ENCODE data around the gene CACYBP. TPM values are rescaled to one million over a fixed set of nuclear protein-coding genes. Genes with fewer than 3 reads are reported as not detected.

Gene CACYBP
- total and polyA plus RNA-seq, 2 of the 8 experiments (the other 6 are each of a cell fraction or from before 2014, with no cell fraction given): 28.3 to 247 TPM

DNA sequence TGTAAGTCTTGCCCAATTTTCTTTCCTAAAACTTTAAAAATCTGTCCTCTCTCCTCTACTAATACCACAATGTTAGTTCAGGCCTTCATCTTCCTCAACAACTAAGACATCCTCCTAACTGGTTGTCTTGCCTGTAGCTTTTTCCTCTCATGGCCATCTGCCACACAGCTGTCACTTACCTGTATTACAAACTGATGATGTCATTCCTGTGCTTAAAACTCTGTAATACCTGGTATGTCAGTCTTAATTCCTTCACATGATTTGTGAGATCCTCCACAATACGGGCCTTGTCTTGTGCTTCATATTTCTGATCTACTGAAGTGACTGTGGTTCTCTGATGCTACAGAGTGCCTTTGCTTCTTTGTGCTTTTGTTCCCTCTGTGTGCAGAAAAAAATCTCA, 13.7 kb downstream of the CACYBP start:
- Histone ChIP-seq H4K8ac (ENCODE audit: extremely low read depth, insufficient read depth, low read length) (no peak overlapping the region), H4K20me1 (replicated peaks in 1 of 2; ENCODE audit: control insufficient read depth in 1 of 2, insufficient read depth in 2 of 2, low read length in 2 of 2) (peaks cover 2 to 5% of the 10 kb centered on the region in 2 experiments), H2AFZ (ENCODE audit: low read length) (no peak overlapping the region), H3K23ac (ENCODE audit: insufficient read length) (no peak overlapping the region), H3K56ac (replicated peaks; ENCODE audit: insufficient read length, low read depth, low read length) (no peak overlapping the region), H3K4me3 (ENCODE audit: extremely low read depth in 1 of 4, insufficient read depth in 2 of 4, low read depth in 3 of 4, low read length in 4 of 4) (no peak overlapping the region), H3K79me2 (ENCODE audit: control insufficient read depth in 1 of 2, insufficient read depth in 2 of 2, low read length in 2 of 2) (no peaks in the 10 kb centered on the region), H2BK12ac (ENCODE audit: low read depth, low read length) (no peak overlapping the region), H3K4me2 (ENCODE audit: insufficient read depth in 1 of 2, low read depth in 2 of 2, low read length in 2 of 2) (no peak overlapping the region), H3K27ac (ENCODE audit: low read depth, low read length) (no peak overlapping the region), H3K4ac (replicated peaks; ENCODE audit: insufficient read length, low read depth, low read length) (no peak overlapping the region), H4K5ac (ENCODE audit: insufficient read length, low read depth, low read length) (no peak overlapping the region), H4K91ac (replicated peaks; ENCODE audit: insufficient read length, low read length) (no peak overlapping the region), H2BK120ac (replicated peaks; ENCODE audit: low read depth, low read length) (no peak overlapping the region), H3K18ac (ENCODE audit: extremely low read depth, low read length) (no peak overlapping the region), H3K79me1 (ENCODE audit: low read depth, low read length) (no peaks in the 10 kb centered on the region; the same call in 1 of the 2 replicates), H3K36me3 (ENCODE audit: control insufficient read depth in 2 of 4, insufficient read depth in 4 of 4, low read length in 3 of 4) (peaks cover 7 to 77% (median 44%) of the 10 kb centered on the region in 4 experiments), H2BK20ac (ENCODE audit: low read length) (no peak overlapping the region), H2AK5ac (ENCODE audit: low read depth, low read length) (no peak overlapping the region), H2BK15ac (ENCODE audit: low read length) (no peak overlapping the region), H3K23me2 (ENCODE audit: low read depth, low read length) (no peaks in the 10 kb centered on the region; the same call in 1 of the 2 replicates), H3K9ac (replicated peaks in 1 of 4; ENCODE audit: extremely low read depth in 1 of 4, low read depth in 3 of 4, low read length in 3 of 4) (no peak overlapping the region), H3K14ac (ENCODE audit: insufficient read length) (no peak overlapping the region), H3K4me1 (replicated peaks in 1 of 4; ENCODE audit: control insufficient read depth in 3 of 4, insufficient read depth in 4 of 4, low read length in 3 of 4) (no peaks in the 10 kb centered on the region), H3K9me3 (ENCODE audit: insufficient read depth in 2 of 2, low read depth in 1 of 2, low read length in 1 of 2) (no peaks in the 10 kb centered on the region), H3K27me3 (replicated peaks in 1 of 4; ENCODE audit: control insufficient read depth in 3 of 4, extremely low read depth in 1 of 4, insufficient read depth in 3 of 4, low read length in 3 of 4) (no peaks in the 10 kb centered on the region), H2BK5ac (ENCODE audit: low read depth, low read length) (no peak overlapping the region)
- 82% methylated on average over 1 of the region's 1 CpG; no CpG with 5 or more reads in 1 of the 2 experiments for WGBS, 2 experiments (ENCODE audit: extremely low coverage in 1 of 2, insufficient coverage in 1 of 2, insufficient read length in 1 of 2, insufficient replicate concordance in 2 of 2, low coverage in 1 of 2, low lambda C conversion rate in 2 of 2, missing lambda C conversion rate in 1 of 2)
- ChIA-PET POLR2A (ENCODE audit: partially characterized antibody) (interaction anchor here (1.3 to 7.5 kb wide), 2 partner anchors 8 to 14 kb away, joined by 4 to 49 read pairs; partner anchors contain the start of gene CACYBP), CTCF (ENCODE audit: partially characterized antibody) (interaction anchor here (1.7 kb wide), 1 partner anchor 9 kb away, joined by 5 read pairs; the partner anchor contains the start of gene MRPS14)
- no peak for FAIRE-seq
- DNase-seq (ENCODE audit: low read depth in 1 of 2, low spot score in 2 of 2): no peak
- TF ChIP-seq SP2 (IDR thresholded peaks at IDR 0.05; ENCODE audit: low read length) (no peak), CREB1 (IDR thresholded peaks at IDR 0.05) (no peak), SIN3A (conservative IDR thresholded peaks at IDR 0.05 in 1 of 2, IDR thresholded peaks at IDR 0.05 in 1 of 2; ENCODE audit: low read depth in 1 of 2, low read length in 2 of 2) (no peak), NRF1 (IDR thresholded peaks at IDR 0.05; ENCODE audit: low read depth, low read length) (no peak), RNF2 (IDR thresholded peaks at IDR 0.05; ENCODE audit: borderline replicate concordance, low read depth, low read length, missing control alignments, poor library complexity, severe bottlenecking) (no peak), SUZ12 (IDR thresholded peaks at IDR 0.05; ENCODE audit: low read length) (no peak), JUND (IDR thresholded peaks at IDR 0.05; ENCODE audit: low read length) (no peak), CEBPB (IDR thresholded peaks at IDR 0.05; ENCODE audit: low read depth, low read length) (no peak)
- TF ChIP-seq, protein P1, sequence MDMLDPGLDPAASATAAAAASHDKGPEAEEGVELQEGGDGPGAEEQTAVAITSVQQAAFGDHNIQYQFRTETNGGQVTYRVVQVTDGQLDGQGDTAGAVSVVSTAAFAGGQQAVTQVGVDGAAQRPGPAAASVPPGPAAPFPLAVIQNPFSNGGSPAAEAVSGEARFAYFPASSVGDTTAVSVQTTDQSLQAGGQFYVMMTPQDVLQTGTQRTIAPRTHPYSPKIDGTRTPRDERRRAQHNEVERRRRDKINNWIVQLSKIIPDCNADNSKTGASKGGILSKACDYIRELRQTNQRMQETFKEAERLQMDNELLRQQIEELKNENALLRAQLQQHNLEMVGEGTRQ (IDR thresholded peaks at IDR 0.05; ENCODE audit: low read length): no peak
- TF ChIP-seq, protein P2, sequence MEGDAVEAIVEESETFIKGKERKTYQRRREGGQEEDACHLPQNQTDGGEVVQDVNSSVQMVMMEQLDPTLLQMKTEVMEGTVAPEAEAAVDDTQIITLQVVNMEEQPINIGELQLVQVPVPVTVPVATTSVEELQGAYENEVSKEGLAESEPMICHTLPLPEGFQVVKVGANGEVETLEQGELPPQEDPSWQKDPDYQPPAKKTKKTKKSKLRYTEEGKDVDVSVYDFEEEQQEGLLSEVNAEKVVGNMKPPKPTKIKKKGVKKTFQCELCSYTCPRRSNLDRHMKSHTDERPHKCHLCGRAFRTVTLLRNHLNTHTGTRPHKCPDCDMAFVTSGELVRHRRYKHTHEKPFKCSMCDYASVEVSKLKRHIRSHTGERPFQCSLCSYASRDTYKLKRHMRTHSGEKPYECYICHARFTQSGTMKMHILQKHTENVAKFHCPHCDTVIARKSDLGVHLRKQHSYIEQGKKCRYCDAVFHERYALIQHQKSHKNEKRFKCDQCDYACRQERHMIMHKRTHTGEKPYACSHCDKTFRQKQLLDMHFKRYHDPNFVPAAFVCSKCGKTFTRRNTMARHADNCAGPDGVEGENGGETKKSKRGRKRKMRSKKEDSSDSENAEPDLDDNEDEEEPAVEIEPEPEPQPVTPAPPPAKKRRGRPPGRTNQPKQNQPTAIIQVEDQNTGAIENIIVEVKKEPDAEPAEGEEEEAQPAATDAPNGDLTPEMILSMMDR (IDR thresholded peaks at IDR 0.05; ENCODE audit: control extremely low read depth in 1 of 3, insufficient read depth in 1 of 3, low read depth in 1 of 3, low read length in 3 of 3): no peak
